SW 1271 (cell line): Measurements from ENCODE around the gene TSPOAP1.
"Not testable (repeated sequence)": the region's sequence is repeated elsewhere in the genome, so short reads cannot be mapped to it uniquely, and the experiment has no call there.

Experiments
- DNase-seq, 2 experiments: peaks; one replicate each; lab custom pipeline; 2025; lab: John Stamatoyannopoulos, UW

TSPOAP1 gene

GRCh38 chr17:58362368-58363014 lies 33.9 kb upstream of the TSPOAP1 start:
- DNase-seq = no peak

- DNase-seq = no peak
Observed at GRCh38 chr17:58360296-58361063, 31.9 kb upstream of the TSPOAP1 start.

GRCh38 chr17:58358408-58359172 lies 30.0 kb upstream of the TSPOAP1 start:
- DNase-seq = no peak

GRCh38 chr17:58357312-58358297 lies 29.0 kb upstream of the TSPOAP1 start:
- no peak for DNase-seq

GRCh38 chr17:58356231-58356630 lies 27.6 kb upstream of the TSPOAP1 start:
- no peak for DNase-seq

GRCh38 chr17:58354541-58355216 lies 26.1 kb upstream of the TSPOAP1 start:
- no peak for DNase-seq

- no peak for DNase-seq
Observed at GRCh38 chr17:58353389-58353825, 24.8 kb upstream of the TSPOAP1 start.

- DNase-seq = peak in 1 of 2 experiments; percentile 25
Observed at GRCh38 chr17:58352596-58353388, 24.2 kb upstream of the TSPOAP1 start.

GRCh38 chr17:58351831-58352595 lies 23.4 kb upstream of the TSPOAP1 start, which contains the start of gene SUPT4H1:
TSS of gene SUPT4H1 (minus strand) at chr17:58352201. CDS start at chr17:58352135, 66 bp downstream.
- peak; percentile 64 to 90 for DNase-seq

- no peak for DNase-seq
Observed at GRCh38 chr17:58351182-58351581, 22.6 kb upstream of the TSPOAP1 start.

GRCh38 chr17:58348038-58348437 lies 19.4 kb upstream of the TSPOAP1 start:
- DNase-seq = no peak

- DNase-seq = no peak
Observed at GRCh38 chr17:58345500-58345899, 16.9 kb upstream of the TSPOAP1 start.

GRCh38 chr17:58344791-58345157 lies 16.2 kb upstream of the TSPOAP1 start:
- no peak for DNase-seq

- DNase-seq = no peak
Observed at GRCh38 chr17:58344047-58344790, 15.6 kb upstream of the TSPOAP1 start.

GRCh38 chr17:58343131-58343530 lies 14.5 kb upstream of the TSPOAP1 start:
- no peak for DNase-seq

- DNase-seq = no peak
Observed at GRCh38 chr17:58341861-58342475, 13.4 kb upstream of the TSPOAP1 start.

GRCh38 chr17:58341136-58341860 lies 12.7 kb upstream of the TSPOAP1 start:
- not testable (repeated sequence) for DNase-seq
